ENCODE measurements around the gene MTIF2.
"Not testable (repeated sequence)": the region's sequence is repeated elsewhere in the genome, so short reads cannot be mapped to it uniquely, and the experiment has no call there.

Gene MTIF2

GRCh38 chr2:55191888-55192287, 77.1 kb downstream of the MTIF2 start:
- DNase-seq: not testable (repeated sequence)

DNA sequence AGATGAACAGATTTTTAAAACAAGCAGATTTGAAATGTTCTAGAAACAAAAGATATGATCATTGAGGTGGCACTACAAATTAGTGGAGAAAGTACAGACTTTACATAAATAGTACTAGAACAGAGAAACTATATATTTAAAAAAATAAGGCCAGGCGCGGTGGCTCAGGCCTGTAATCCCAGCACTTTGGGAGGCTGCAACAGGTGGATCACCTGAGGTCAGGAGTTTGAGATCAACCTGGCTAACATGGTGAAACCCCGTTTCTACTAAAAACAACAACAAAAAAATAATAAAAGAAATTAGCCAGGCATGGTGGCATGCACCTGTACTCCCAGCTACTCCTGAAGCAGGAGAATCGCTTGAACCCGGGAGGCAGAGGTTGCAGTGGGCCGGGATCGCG, 82.2 kb downstream of the MTIF2 start:
- not testable (repeated sequence) for DNase-seq
